ENCODE results near the gene SLC38A2.

The SLC38A2 gene

DNA sequence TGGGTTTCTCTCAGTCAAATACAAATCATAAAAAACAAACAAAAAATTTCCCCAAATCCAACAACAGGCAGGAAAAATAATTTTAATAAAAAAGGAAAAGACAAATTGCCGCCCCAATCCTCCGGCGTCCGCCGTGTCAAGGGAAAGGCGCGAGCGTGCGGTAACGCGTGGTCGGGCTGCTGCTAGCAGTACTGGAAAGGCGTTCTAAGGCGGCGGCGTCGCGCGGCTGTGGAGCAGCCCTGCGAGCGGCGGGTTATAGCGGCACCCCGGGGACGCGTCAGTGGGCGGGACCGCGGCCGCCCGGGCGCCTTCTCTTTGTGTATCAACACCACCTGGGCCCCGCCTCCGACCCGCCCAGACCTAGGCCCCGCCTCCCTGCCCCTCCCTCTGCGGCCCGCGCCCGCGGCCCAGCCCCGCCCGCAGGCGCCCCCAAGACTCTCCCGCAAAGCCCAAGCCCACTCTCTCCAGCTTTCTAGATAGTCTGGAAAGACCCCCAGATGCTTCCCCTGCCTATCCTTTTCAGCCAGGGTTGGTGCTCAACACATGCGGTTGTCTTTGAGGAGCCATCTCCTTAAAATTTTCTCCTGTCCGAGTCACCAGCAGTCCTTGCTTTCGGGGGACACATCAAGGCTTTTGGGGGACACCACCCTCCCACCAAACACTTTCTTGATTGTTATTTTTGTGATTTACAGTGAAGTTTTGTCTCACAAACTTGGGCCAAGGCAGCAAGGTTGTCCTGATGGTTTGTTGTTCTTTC, at the start of gene SLC38A2:
Gene SLC38A2, minus strand, starts transcription at position 230 of the 757 bp plus-strand sequence. CDS start 1,480 bp downstream, outside the sequence.
- peak; percentile 78 for DNase-seq (ENCODE audit: low read depth)
- in situ Hi-C loops (cut with HindIII; ENCODE audit: low sequenced_read_pairs) = no loop called here
- TF ChIP-seq, protein P1, sequence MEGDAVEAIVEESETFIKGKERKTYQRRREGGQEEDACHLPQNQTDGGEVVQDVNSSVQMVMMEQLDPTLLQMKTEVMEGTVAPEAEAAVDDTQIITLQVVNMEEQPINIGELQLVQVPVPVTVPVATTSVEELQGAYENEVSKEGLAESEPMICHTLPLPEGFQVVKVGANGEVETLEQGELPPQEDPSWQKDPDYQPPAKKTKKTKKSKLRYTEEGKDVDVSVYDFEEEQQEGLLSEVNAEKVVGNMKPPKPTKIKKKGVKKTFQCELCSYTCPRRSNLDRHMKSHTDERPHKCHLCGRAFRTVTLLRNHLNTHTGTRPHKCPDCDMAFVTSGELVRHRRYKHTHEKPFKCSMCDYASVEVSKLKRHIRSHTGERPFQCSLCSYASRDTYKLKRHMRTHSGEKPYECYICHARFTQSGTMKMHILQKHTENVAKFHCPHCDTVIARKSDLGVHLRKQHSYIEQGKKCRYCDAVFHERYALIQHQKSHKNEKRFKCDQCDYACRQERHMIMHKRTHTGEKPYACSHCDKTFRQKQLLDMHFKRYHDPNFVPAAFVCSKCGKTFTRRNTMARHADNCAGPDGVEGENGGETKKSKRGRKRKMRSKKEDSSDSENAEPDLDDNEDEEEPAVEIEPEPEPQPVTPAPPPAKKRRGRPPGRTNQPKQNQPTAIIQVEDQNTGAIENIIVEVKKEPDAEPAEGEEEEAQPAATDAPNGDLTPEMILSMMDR (IDR thresholded peaks at IDR 0.05; ENCODE audit: low read depth, low read length, missing control alignments) = no peak
- H3K4me3 ChIP-seq (ENCODE audit: low read depth, low read length) = peak within 1 kb of the TSS; percentile 96

GRCh38 chr12:46419675-46420074, 47.1 kb upstream of the SLC38A2 start:
- DNase-seq (ENCODE audit: low read depth) = no peak
- in situ Hi-C loops (cut with HindIII; ENCODE audit: low sequenced_read_pairs) = no loop called here
- no peak overlapping the region for H3K4me3 ChIP-seq (ENCODE audit: low read depth, low read length)
- TF ChIP-seq, protein P1 (IDR thresholded peaks at IDR 0.05; ENCODE audit: low read depth, low read length, missing control alignments) = no peak

- in situ Hi-C loops (cut with HindIII; ENCODE audit: low sequenced_read_pairs) = no loop called here
- no peak for DNase-seq (ENCODE audit: low read depth)
- no peak overlapping the region for H3K4me3 ChIP-seq (ENCODE audit: low read depth, low read length)
- TF ChIP-seq, protein P1 (IDR thresholded peaks at IDR 0.05; ENCODE audit: low read depth, low read length, missing control alignments) = no peak
These were observed 43.0 kb upstream of the SLC38A2 start for GRCh38 chr12:46415552-46415951.

DNA sequence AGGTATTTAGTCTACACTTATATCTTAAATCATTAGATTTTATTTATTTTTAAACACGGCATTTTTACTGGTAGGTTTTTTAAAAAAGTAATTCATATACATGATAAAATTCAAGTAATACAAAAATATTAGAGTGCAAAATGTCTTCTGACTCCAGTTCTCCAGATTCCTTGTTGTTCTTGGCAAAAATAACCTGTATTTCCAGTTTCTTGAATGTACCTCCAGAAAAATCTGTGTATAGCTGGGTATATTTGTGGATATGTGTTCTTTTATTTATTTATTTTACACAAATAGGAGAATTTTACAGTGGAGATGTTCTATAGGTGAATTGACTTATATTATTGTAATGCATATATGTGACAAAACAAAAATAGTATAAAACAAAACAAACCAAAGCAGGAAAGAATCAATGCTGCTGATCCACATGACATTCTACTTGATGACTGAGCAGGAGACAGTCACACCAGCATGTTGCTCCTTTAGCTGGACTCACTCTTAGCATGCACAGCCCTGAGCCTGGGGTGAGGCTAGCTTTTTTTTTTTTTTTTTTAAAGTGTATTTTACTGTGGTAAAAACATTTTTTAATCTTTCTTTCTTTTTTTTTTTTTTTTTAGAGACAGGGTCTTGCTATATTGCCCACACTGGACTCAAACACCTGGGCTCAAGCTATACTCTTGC, 42.2 kb upstream of the SLC38A2 start:
- in situ Hi-C loops (cut with HindIII; ENCODE audit: low sequenced_read_pairs) = no loop called here
- no peak overlapping the region for H3K4me3 ChIP-seq (ENCODE audit: low read depth, low read length)
- DNase-seq (ENCODE audit: low read depth) = no peak
- TF ChIP-seq, protein P1 (IDR thresholded peaks at IDR 0.05; ENCODE audit: low read depth, low read length, missing control alignments) = no peak

DNA sequence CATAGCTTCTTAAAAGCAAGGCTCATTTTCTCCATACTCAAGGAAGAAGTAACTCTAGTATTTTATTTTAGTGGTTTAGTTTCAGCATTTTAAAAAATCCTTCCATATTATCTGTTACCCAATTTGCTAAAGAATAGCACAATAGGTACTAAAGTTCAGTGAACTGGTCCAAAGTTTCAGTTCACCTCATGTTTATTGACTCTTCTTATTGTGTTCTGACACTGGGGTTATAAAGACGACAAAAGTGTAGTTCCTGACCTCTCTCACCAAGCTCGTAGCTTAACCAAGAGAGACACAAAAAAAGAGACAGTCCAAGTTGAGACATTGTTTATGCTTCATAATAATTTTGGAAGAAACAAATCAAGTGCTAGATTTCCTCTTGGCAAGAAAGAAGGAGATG, 40.8 kb upstream of the SLC38A2 start:
- no peak overlapping the region for H3K4me3 ChIP-seq (ENCODE audit: low read depth, low read length)
- in situ Hi-C loops (cut with HindIII; ENCODE audit: low sequenced_read_pairs) = no loop called here
- TF ChIP-seq, protein P1 (IDR thresholded peaks at IDR 0.05; ENCODE audit: low read depth, low read length, missing control alignments) = no peak
- no peak for DNase-seq (ENCODE audit: low read depth)

DNA sequence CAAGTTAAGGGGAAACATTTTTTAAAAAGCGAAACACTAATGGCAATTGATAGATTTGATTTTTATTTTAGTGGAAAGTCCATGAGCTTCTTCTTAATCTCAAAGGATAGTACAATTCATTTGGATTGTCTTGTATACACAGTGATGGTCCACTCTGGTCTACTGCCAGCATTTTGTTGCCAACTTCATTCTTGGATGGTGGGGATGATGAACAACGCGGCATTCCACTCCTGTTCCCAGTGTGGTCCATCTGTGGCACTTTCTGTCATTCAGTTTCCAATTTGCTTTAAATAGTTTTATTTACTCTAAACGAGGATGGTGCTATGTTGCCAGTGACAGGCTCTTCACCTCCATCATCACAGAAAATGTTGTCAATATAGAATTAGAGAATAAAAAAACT, 40.3 kb upstream of the SLC38A2 start:
- TF ChIP-seq, protein P1 (IDR thresholded peaks at IDR 0.05; ENCODE audit: low read depth, low read length, missing control alignments) = no peak
- in situ Hi-C loops (cut with HindIII; ENCODE audit: low sequenced_read_pairs) = no loop called here
- H3K4me3 ChIP-seq (ENCODE audit: low read depth, low read length) = no peak overlapping the region
- DNase-seq (ENCODE audit: low read depth) = no peak
